Prostate gland (tissue), 2 donors: Measurements from ENCODE around the gene PRAC2. TPM values are rescaled to one million over a fixed set of nuclear protein-coding genes. Genes with fewer than 3 reads are reported as not detected.

ENCODE experiments used
- DNase-seq: peaks from one replicate; pipeline ENCODE4 v3.0.0-alpha.2; 2019; ENCODE audit warnings: low spot score
- H3K27ac ChIP-seq, 2 donors: fragments of 200-600 bp; sonication (generic); 2 replicates each; pipeline ENCODE4 v1.5.1; 2017 to 2019
- H3K27me3 ChIP-seq: fragments of 200-600 bp; sonication (generic); replicated peaks from 2 replicates; pipeline ENCODE4 v1.5.1; 2019; ENCODE audit not compliant: insufficient read depth
- H3K36me3 ChIP-seq, 2 donors: fragments of 200-600 bp; sonication (generic); 1 replicate in 1 of 2; 2 replicates in 1 of 2; pipeline versions ENCODE4 v1.5.1 to v1.8.1; 2017 to 2019
- H3K4me1 ChIP-seq: fragments of 200-600 bp; sonication (generic); replicated peaks from 2 replicates; pipeline ENCODE4 v1.5.1; 2019
- H3K4me3 ChIP-seq, 2 donors: fragments of 200-600 bp; sonication (generic); 2 replicates each; pipeline ENCODE4 v1.5.1; 2017 to 2019
- H3K9me3 ChIP-seq: fragments of 200-600 bp; sonication (generic); 2 replicates; pipeline ENCODE4 v1.5.1; 2017
- POLR2A ChIP-seq: fragments of 450-650 bp; IDR thresholded peaks from one replicate; pipeline ENCODE4 v1.6.1; 2016; ENCODE audit warnings: antibody characterized with exemption, mild to moderate bottlenecking
- POLR2AphosphoS5 ChIP-seq: sonication (generic); formaldehyde crosslinking; IDR thresholded peaks from one replicate; pipeline ENCODE4 v1.6.1; 2017; ENCODE audit warnings: antibody characterized with exemption
- WGBS: methylation state at CpG from one replicate; pipeline ENCODE4 v1.1.5; 2018; 5-methylcytosine and 5-hydroxymethylcytosine counted together
- intact Hi-C: fragments of 100-400 bp; cut with DNase I; formaldehyde crosslinking; loops from one replicate; pipeline ENCODE4 v1.14.2; 2022
- microRNA counts, 2 donors: library from miRNA; unstranded; fragments of <30 nt; microRNA quantifications; one replicate each; lab custom pipeline; 2016 to 2017
- microRNA-seq: library from miRNA; unstranded; fragments of <30 nt; microRNA quantifications from one replicate; pipeline ENCODE4, GENCODE V29; 2016
- small RNA-seq, 2 donors: library from RNA; depleted of rRNA; stranded (forward); fragments of <200 nt; gene quantifications; one replicate each; pipeline ENCODE3, GENCODE V24; 2016
- total RNA-seq, 2 donors: library from RNA; depleted of rRNA; stranded (reverse); fragments of >200 nt; gene quantifications; one replicate each; pipeline ENCODE4 v1.1.0, GENCODE V29; 2016
- TF ChIP-seq, protein P1 (sequence below), 4 experiments: fragments of 200-600 bp in 2 of 4; fragments of 450-650 bp in 2 of 4; sonication (generic) in 2 of 4; IDR thresholded peaks; 1 replicate in 3 of 4; 2 replicates in 1 of 4; pipeline ENCODE4 v1.5.1; 2016 to 2019; ENCODE audit warnings: antibody characterized with exemption in 4 of 4, mild to moderate bottlenecking in 2 of 4, moderate library complexity in 2 of 4

PRAC2 gene
- total RNA-seq, 2 donors from 2014 or later, result 9.6 to 135 TPM

DNA sequence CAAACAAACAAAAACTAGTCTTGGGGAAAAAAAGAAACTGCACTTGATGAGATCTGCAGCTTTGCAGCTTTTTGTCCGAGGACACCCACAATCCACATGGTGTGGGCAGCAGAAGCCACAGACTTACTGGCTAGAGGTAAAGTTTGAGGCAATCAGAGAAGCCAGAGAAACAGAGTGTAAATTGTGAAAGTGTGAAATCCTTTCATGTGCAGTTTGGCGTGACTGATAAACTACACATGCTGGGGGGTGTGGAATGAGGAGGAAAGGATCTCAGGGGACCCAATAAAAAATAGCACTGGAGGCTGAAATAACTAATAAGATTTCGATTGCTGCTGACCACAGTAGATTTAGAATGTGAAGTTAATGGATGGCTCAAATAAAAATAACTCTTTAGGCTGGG lies 48.0 kb downstream of the PRAC2 start:
- DNase-seq, result no peak
- Histone ChIP-seq H3K36me3 (no peaks in the 10 kb centered on the region), H3K4me1 (no peaks in the 10 kb centered on the region), H3K27me3 (no peaks in the 10 kb centered on the region), H3K9me3 (no peaks in the 10 kb centered on the region), H3K27ac (no peak overlapping the region), H3K4me3 (no peak overlapping the region)
- intact Hi-C loops, result no loop called here
- TF ChIP-seq POLR2AphosphoS5 (no peak), POLR2A (no peak)
- TF ChIP-seq, protein P1, sequence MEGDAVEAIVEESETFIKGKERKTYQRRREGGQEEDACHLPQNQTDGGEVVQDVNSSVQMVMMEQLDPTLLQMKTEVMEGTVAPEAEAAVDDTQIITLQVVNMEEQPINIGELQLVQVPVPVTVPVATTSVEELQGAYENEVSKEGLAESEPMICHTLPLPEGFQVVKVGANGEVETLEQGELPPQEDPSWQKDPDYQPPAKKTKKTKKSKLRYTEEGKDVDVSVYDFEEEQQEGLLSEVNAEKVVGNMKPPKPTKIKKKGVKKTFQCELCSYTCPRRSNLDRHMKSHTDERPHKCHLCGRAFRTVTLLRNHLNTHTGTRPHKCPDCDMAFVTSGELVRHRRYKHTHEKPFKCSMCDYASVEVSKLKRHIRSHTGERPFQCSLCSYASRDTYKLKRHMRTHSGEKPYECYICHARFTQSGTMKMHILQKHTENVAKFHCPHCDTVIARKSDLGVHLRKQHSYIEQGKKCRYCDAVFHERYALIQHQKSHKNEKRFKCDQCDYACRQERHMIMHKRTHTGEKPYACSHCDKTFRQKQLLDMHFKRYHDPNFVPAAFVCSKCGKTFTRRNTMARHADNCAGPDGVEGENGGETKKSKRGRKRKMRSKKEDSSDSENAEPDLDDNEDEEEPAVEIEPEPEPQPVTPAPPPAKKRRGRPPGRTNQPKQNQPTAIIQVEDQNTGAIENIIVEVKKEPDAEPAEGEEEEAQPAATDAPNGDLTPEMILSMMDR (IDR thresholded peaks at IDR 0.05), result no peak
- WGBS, result 51% methylated on average over 3 of the region's 3 CpGs

DNA sequence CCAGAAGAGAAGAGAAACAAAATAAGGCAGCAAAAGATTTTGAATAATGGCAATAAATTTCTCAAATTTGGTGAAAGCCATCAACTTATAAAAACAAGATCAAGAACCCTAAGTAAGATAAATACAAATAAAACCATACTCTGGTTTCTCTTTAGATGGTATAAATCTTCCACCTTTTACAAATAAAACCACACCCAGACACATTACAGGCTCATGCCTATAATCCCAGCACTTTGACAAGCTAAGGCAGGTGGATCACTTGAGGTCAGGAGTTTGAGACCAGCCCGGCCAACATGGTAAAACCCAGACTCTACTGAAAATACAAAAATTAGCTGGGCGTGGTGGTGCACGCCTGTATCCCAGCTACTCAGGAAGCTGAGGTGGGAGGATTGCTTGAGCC lies 50.3 kb downstream of the PRAC2 start:
- intact Hi-C loops, result no loop called here
- Histone ChIP-seq H3K27ac (no peak overlapping the region), H3K4me3 (no peak overlapping the region), H3K36me3 (no peaks in the 10 kb centered on the region), H3K27me3 (no peaks in the 10 kb centered on the region), H3K9me3 (no peaks in the 10 kb centered on the region), H3K4me1 (no peaks in the 10 kb centered on the region)
- DNase-seq, result no peak
- 87% methylated on average over 3 of the region's 3 CpGs for WGBS
- TF ChIP-seq POLR2AphosphoS5 (no peak), POLR2A (no peak)
- TF ChIP-seq, protein P1 (IDR thresholded peaks at IDR 0.05), result no peak

MicroRNAs encoded within 50 kb of the gene (microRNA counts, 767-probe panel; counts per million panel counts)
- microRNA hsa-miR-3185 (lab: Ali Mortazavi, UCI), result 268 to 431 counts per million in 2 donors

Small RNA genes within 50 kb of the gene (microRNA-seq; reads per million reads assigned to microRNA genes)
- gene MIR3185, result 0.59 reads per million

Small RNA genes within 50 kb of the gene (small RNA-seq; reads per million reads assigned to genes)
- gene AC091179.2, result 0 reads per million in 2 donors
- 0 reads per million in 2 donors for gene COX6B1P2
- gene MIR3185, result 0 reads per million in 2 donors
- gene RF02132, result 0 reads per million in 2 donors
- 0 reads per million in 2 donors for gene RF02133
- gene RN7SL125P, result 0 reads per million in 2 donors

Other genes with a start within 250 kb of the PRAC2 start
- gene HOXB1, start 192.2 kb upstream of the PRAC2 start, total RNA-seq, result not detected
- 1 to 10 TPM; 4.1 to 9.5 TPM for gene HOXB2, start 178.1 kb upstream of the PRAC2 start, total RNA-seq
- 1 to 10 TPM in 1 of 2 donors, under 1 TPM in 1; 0.41 to 1.1 TPM for gene HOXB4, start 144.8 kb upstream of the PRAC2 start, total RNA-seq
- 10 to 100 TPM in 1 of 2 donors, 1 to 10 TPM in 1; 7.8 to 11.4 TPM for gene HOXB3, start 132.9 kb upstream of the PRAC2 start, total RNA-seq
- 1 to 10 TPM in 1 of 2 donors, under 1 TPM in 1; 0.36 to 1.1 TPM for gene HOXB5, start 129.4 kb upstream of the PRAC2 start, total RNA-seq
- under 1 TPM; 0.27 to 0.40 TPM for gene HOXB6, start 118.2 kb upstream of the PRAC2 start, total RNA-seq
- 1 to 10 TPM in 1 of 2 donors, under 1 TPM in 1; 0.73 to 3.4 TPM for gene HOXB7, start 112.2 kb upstream of the PRAC2 start, total RNA-seq
- gene HOXB8, start 107.9 kb upstream of the PRAC2 start, total RNA-seq, result under 1 TPM; 0.09 to 0.97 TPM
- gene HOXB9, start 96.8 kb upstream of the PRAC2 start, total RNA-seq, result under 1 TPM; 0.09 to 0.68 TPM
- 100 to 1,000 TPM in 1 of 2 donors, 10 to 100 TPM in 1; 56.7 to 243 TPM for gene PRAC1, start 667 bp upstream of the PRAC2 start, total RNA-seq
- gene HOXB13, start 5.6 kb downstream of the PRAC2 start, total RNA-seq, result 100 to 1,000 TPM in 1 of 2 donors, 10 to 100 TPM in 1; 78.7 to 249 TPM
- 1 to 10 TPM in 1 of 2 donors, under 1 TPM in 1; 0.23 to 4.0 TPM for gene TTLL6, start 94.0 kb downstream of the PRAC2 start, total RNA-seq
- gene CALCOCO2, start 107.8 kb downstream of the PRAC2 start, total RNA-seq, result 10 to 100 TPM; 60.1 to 78.8 TPM
- gene ATP5MC1, start 169.6 kb downstream of the PRAC2 start, total RNA-seq, result 100 to 1,000 TPM in 1 of 2 donors, 10 to 100 TPM in 1; 65.0 to 165 TPM
- gene UBE2Z, start 185.2 kb downstream of the PRAC2 start, total RNA-seq, result 10 to 100 TPM; 69.9 to 91.5 TPM
- gene SNF8, start 221.7 kb downstream of the PRAC2 start, total RNA-seq, result 100 to 1,000 TPM in 1 of 2 donors, 10 to 100 TPM in 1; 71.2 to 111 TPM
- not detected for gene GIP, start 245.4 kb downstream of the PRAC2 start, total RNA-seq